Measurements from ENCODE around the gene PPARG. TPM values are rescaled to one million over a fixed set of nuclear protein-coding genes. Genes with fewer than 3 reads are reported as not detected.

The PPARG gene
- total and polyA plus RNA-seq, 2 of the 13 experiments (the other 11 are each of a cell fraction or from before 2014, with no cell fraction given): 13.9 to 58.3 TPM

- TF ChIP-seq PRDM15 (CRISPR knock-in tag; IDR thresholded peaks at IDR 0.05) (no peak), ZBTB3 (CRISPR knock-in tag; IDR thresholded peaks at IDR 0.05; ENCODE audit: borderline replicate concordance, low read depth) (no peak), MLLT10 (CRISPR knock-in tag; IDR thresholded peaks at IDR 0.05) (no peak), ZNF83 (CRISPR knock-in tag; IDR thresholded peaks at IDR 0.05; ENCODE audit: borderline replicate concordance) (no peak), ETV5 (CRISPR knock-in tag; IDR thresholded peaks at IDR 0.05; ENCODE audit: borderline replicate concordance) (no peak), ZNF709 (CRISPR knock-in tag; IDR thresholded peaks at IDR 0.05) (no peak), SKI (IDR thresholded peaks at IDR 0.05; ENCODE audit: partially characterized antibody) (no peak), ZNF510 (CRISPR knock-in tag; IDR thresholded peaks at IDR 0.05; ENCODE audit: low read depth) (no peak)
Measured at GRCh38 chr3:12375572-12375971, 86.7 kb downstream of the PPARG start (continued).

GRCh38 chr3:12379640-12380429, 91.0 kb downstream of the PPARG start:
- no TSS peak for BruUV-seq (replicated peaks)
- Histone ChIP-seq H3K9me3 (ENCODE audit: low read length) (no peaks in the 10 kb centered on the region), H3K36me3 (replicated peaks in 1 of 2; ENCODE audit: control insufficient read depth in 1 of 2, insufficient read depth in 2 of 2, low read length in 2 of 2) (peaks cover 0 to 23% of the 10 kb centered on the region in 2 experiments; a peak in 3 of 5 replicates), H2AFZ (ENCODE audit: low read length) (no peak overlapping the region), H3K4me1 (ENCODE audit: insufficient read depth, low read length) (peaks cover 19% of the 10 kb centered on the region; the same call in 1 of the 2 replicates), H3K9ac (ENCODE audit: insufficient read depth, low read depth, low read length) (no peak overlapping the region), H3K27me3 (ENCODE audit: control insufficient read depth in 1 of 2, insufficient read depth in 2 of 2, low read length in 2 of 2) (no peaks in the 10 kb centered on the region), H3K27ac (ENCODE audit: extremely low read length, insufficient read depth, low read length) (no peak overlapping the region), H3K4me3 (replicated peaks in 1 of 3; ENCODE audit: insufficient read depth in 1 of 3, low read depth in 2 of 3, low read length in 3 of 3) (no peak overlapping the region), H3K4me2 (ENCODE audit: low read depth, low read length) (no peak overlapping the region), H4K20me1 (ENCODE audit: insufficient read depth, low read length) (no peaks in the 10 kb centered on the region), H3K79me2 (ENCODE audit: insufficient read depth, low read length) (no peaks in the 10 kb centered on the region)
- FAIRE-seq (no peak), DNase-seq (ENCODE audit: low spot score) (no peak), ATAC-seq (no peak)
- CTCF ChIA-PET (ENCODE audit: low intra/inter-chr PET ratio, low total read pairs): no interaction called here
- intact Hi-C loops (cut with micrococcal nuclease; ENCODE audit: unreplicated experiment): no loop called here
- POLR2A ChIA-PET: no interaction called here
- in situ Hi-C loops (cut with HindIII; ENCODE audit: extremely low pct_ligation_motif_present, low pct_unique_long_range_greater_than_20kb): no loop called here
- WGBS (ENCODE audit: low lambda C conversion rate): 95% methylated on average over 5 of the region's 5 CpGs
- TF ChIP-seq SMAD3 (CRISPR knock-in tag; IDR thresholded peaks at IDR 0.05) (no peak), MBNL3 (CRISPR knock-in tag; conservative IDR thresholded peaks at IDR 0.05) (no peak), MAFF (IDR thresholded peaks at IDR 0.05; ENCODE audit: low read depth, low read length) (no peak), RBFOX2 (IDR thresholded peaks at IDR 0.05; ENCODE audit: low read depth, low read length) (no peak), ZNF484 (CRISPR knock-in tag; IDR thresholded peaks at IDR 0.05; ENCODE audit: borderline replicate concordance, low read depth) (no peak), ZNF142 (CRISPR knock-in tag; IDR thresholded peaks at IDR 0.05) (no peak)

Measured in HepG2 (cell line).